GM23338 (cell line): ENCODE measurements around the gene CEP89.

Experiments used
- CREB1 ChIP-seq: fragments of 250-450 bp; sonication (Bioruptor Pico); IDR thresholded peaks from 2 replicates; pipeline ENCODE4 v1.5.0; 2020; ENCODE audit warnings: low read depth, mild to moderate bottlenecking, moderate library complexity
- CTCF ChIP-seq, 2 experiments: fragments of 200-600 bp in 1 of 2; sonication (generic) in 1 of 2; conservative IDR thresholded peaks; 2 replicates each; pipeline versions ENCODE4 v1.5.1 to v1.6.1; 2016 to 2017; ENCODE audit warnings: antibody characterized with exemption in 2 of 2, low read depth in 2 of 2, mild to moderate bottlenecking in 2 of 2, moderate library complexity in 1 of 2
- ETS1 ChIP-seq: IDR thresholded peaks from 2 replicates; pipeline ENCODE4 v1.6.1; 2016; ENCODE audit warnings: antibody characterized with exemption
- EZH2 ChIP-seq: fragments of 200-600 bp; sonication (generic); IDR thresholded peaks from one replicate; pipeline ENCODE4 v1.8.0; 2017; ENCODE audit warnings: antibody characterized with exemption, mild to moderate bottlenecking, low read depth; ENCODE audit not compliant: unreplicated experiment
- EZH2phosphoT487 ChIP-seq: fragments of 200-600 bp; sonication (generic); IDR thresholded peaks from one replicate; pipeline ENCODE4 v1.8.1; 2018; ENCODE audit warnings: antibody characterized with exemption; ENCODE audit not compliant: unreplicated experiment
- POLR2AphosphoS5 ChIP-seq: IDR thresholded peaks from 2 replicates; pipeline ENCODE4 v1.6.1; 2016; ENCODE audit warnings: antibody characterized with exemption, low read depth
- REST ChIP-seq: IDR thresholded peaks from one replicate; pipeline ENCODE4 v1.6.1; 2018; ENCODE audit warnings: antibody characterized with exemption; ENCODE audit not compliant: unreplicated experiment
- ZNF462 ChIP-seq: fragments of 250-450 bp; sonication (Bioruptor Pico); IDR thresholded peaks from 2 replicates; pipeline ENCODE4 v1.5.0; 2020; ENCODE audit warnings: mild to moderate bottlenecking, moderate library complexity

GRCh38 chr19:32869966-32870573 lies 101.7 kb downstream of the CEP89 start:
- TF ChIP-seq CTCF (conservative IDR thresholded peaks at IDR 0.05; ENCODE audit: low read depth in 2 of 2) (no peak), EZH2phosphoT487 (no peak), CREB1 (CRISPR knock-in tag) (no peak), EZH2 (no peak), REST (no peak), ETS1 (no peak), ZNF462 (CRISPR knock-in tag) (no peak), POLR2AphosphoS5 (no peak)
